ENCODE data around the gene NEUROG3.

Gene NEUROG3, protein sequence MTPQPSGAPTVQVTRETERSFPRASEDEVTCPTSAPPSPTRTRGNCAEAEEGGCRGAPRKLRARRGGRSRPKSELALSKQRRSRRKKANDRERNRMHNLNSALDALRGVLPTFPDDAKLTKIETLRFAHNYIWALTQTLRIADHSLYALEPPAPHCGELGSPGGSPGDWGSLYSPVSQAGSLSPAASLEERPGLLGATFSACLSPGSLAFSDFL

DNA sequence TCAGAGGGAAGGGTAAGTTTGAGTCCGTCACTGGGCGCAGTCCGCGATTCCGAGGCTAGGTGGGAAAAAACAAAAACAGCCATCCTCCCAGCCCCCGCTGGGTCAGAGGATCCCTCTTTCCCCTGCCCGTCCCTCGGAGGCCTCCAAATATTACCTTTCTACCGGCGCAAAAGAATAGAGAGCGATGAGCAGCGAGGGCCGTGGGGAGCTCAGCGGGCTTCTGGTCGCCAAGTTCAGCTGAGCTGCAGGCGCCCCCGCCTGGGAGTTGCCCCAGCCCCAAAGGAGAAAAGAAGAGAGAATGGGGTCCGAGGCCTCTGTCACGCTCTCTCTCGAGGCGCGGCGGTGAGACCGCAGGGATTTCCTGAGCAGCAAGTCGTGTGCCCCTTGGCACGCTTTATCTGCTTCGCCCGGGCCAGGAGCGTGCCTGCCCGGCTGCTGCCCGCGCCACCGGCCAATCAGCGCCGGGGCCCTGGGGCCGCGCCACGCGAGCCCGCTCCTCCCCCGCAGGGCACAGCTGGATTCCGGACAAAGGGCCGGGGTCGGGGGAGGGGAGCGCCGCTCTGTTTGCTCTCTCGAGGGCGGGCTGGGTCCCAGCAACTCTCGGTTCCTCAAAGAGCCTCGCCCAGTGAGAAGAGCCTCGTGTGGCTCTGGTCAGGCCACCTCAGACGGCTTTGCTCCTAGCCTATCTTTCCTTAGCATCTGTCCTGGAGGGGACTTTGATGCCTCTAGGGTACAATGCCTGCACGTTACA is at the start of gene NEUROG3:
Gene NEUROG3, minus strand, starts transcription at position 367 of the 751 bp plus-strand sequence. CDS start 379 bp downstream, outside the sequence.
- no peak for DNase-seq

DNA sequence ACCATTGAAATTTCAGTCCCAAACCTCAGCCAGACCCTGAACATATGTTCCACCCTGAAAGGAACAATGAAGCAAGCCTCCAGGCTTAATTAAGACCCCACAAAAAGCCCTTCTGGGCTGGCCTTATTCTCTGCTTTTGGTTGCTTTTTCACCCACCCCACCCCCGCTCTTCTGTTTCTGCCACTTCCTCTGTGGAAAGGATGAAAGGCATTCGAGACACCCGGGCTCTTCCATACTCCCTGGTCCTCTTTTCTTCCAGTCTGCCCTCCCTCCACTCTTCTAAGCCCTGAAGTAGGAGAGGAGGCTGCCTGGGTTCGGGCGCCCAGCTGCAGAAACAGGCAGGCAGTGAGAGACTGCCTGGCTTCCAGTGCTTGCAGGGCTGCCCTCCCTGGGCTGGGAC is 47.4 kb upstream of the NEUROG3 start:
- DNase-seq: no peak

DNA sequence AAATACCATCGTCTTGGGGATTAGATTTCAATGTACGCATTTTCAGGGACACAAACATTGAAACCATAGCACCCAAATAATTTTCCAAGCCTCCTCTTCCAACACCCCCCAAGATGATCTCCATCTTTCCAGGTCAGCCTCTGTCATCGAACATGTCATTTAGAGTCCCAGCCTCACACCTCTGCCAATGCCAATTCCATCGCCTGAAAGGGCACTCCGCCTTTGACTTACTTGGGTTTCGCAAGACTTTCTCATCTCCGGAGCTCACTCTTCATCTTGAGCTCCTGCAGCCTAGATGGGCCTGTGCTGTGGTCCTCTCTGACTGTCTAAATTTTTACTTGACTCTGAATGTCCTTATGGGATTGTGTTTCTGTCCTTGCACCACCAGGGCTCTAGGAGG is 46.4 kb upstream of the NEUROG3 start:
- no peak for DNase-seq

DNA sequence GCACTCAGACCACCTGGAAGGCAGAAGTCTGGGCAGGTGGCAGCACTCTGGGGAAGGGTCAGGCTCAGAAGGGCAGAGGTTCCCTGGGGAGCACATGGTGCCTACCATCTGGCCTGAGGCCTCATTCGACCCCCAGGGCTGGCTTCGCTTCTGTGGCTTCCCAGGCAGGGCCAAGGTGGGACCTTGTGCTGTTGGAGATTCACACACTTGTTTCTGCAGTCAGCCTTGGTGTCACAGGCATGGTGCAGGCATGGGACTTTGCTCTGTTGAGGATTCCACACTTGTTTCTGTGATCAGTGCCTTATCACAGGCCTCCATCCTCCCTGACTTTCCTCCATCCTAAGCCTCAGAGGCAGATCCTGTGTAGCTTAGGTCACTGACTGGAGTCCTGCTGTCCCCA is 45.5 kb upstream of the NEUROG3 start:
- DNase-seq: no peak

DNA sequence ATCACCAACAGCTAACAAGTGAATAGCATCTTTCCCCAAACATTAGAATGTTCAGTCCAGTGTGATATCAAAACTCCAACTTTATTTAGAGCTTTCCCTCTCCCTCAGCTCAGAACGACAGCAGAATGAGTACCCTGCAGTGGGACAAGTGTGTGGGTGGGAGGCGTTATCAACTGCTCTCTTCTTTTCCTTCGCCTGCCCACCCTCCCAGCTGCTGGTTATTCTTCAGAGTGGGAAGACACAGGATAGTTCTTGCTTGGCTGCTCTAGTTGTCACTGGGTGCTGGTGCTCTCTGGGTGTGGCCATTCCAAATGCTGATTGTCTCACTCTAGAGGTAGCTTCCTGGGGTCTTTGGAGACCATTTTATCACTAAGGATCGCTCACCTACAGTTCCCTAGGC is 43.1 kb upstream of the NEUROG3 start:
- no peak for DNase-seq

DNA sequence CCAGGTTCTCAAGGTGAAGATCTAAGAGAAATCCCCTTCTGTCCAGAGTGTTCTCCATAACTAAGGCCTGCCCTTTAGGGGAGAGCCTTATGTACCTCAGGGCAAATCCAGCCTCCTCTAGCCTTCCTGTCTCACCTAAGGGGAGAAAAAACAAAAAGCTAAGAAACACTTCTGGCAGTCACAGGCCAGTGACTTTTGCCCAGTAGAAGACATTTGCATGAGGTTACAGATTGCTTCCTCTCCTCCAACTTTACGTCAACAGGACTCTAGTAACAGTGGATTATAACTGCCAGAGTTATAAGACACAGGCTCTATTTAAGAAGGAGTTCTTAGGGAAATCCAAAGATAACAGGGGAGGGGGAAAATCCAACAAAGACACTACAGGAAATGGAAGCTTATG is 40.9 kb upstream of the NEUROG3 start:
- DNase-seq: no peak

DNA sequence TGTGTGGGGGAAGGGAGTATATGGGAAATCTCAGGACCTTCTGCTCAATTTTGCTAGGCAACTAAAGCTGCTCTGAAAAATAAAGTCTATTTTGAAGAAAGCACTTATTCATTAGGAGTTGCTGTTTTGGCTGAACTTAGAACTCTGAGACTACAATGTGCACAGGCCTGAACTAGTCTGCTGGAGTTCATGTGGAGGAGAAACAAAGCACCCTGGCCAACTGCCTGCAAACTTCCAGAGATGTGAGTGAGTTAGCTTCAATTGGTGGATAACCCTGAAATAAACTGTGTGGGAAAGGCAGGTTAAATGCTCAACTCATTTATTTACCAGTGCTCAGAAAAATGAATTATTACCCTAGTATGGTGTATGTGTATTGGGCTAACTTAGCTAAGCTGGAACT is 39.5 kb upstream of the NEUROG3 start:
- DNase-seq: no peak

DNA sequence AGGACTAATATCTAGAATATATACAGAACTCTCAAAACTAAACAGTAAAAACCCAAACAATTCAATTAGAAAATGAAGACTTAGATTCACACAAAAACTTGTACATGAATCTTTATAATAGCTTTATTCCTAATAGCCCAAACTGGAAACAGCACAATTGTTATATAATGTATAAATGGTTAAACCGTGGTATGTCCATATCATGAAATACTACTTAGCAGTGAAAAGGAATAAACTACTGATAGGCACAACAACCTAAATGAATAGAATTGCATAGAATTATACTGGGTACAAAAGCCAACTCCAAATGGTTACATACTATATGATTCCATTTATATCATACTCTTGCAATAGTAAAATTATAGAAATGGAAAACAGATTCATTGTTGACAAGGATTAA is 35.9 kb upstream of the NEUROG3 start:
- no peak for DNase-seq

DNA sequence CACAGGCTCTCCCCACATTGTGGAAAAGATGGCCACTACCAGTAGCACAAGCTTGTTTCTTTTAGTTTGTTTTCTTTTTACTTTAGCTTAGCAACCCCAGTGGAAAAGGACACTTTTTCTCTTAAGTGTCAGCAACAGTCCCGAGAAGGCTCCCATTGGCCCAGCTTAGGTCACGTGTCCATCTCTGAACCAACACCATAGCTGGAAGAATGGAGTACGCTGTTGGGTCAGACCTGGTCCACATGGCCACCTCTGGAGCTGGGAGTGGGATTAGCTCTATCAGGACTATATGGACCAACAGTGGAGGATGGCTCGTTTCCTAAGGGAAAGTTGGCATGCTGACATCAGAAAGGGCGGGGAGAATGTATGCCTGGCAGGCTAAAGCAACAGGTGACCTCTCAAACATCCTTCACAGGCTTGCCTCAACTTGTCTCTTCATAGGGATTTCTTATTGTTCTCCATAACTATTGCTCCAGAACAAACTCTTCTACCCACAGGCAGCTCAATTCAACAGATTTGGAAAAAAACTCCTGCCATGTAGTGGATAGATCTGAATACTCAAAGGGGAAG is 27.6 kb upstream of the NEUROG3 start:
- DNase-seq: no peak

DNA sequence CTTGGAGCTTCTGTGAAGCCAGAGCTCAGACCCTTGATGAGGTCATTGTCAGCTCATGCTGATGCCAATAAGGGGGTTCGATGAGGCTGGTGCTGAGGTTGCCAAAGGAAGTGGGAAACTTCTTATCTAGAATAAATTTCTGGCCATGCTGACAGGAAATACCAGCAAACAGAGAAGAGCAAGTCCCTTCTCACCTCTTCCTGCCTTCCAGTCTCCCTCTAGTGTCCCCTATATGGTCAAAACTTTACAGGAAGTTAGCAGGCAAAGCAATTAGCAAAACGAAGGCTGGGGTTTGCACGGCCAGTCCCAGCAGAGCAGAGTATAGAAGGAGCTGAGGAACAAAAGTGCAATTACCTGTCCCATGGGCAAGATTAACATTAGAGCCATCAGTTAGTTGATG is 15.1 kb upstream of the NEUROG3 start:
- no peak for DNase-seq

DNA sequence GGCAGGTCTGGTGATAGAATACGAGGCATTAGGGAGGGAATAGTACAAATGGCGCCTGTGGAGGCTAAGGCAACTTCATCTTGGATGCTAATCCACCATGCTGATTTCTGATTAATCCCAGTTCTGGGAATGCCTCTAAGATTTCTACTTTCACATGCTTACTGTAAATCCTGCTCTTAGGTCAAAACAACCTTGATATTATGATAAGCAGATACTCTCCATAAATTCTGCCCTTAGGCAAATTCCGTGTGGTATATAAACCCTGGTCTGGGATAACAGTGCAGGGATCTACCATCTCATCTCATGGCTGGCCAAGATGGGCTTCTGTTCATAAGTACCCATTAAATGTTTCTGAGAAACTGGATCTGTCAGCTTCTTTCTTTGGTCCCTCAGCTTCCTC is 11.4 kb upstream of the NEUROG3 start:
- DNase-seq: no peak

DNA sequence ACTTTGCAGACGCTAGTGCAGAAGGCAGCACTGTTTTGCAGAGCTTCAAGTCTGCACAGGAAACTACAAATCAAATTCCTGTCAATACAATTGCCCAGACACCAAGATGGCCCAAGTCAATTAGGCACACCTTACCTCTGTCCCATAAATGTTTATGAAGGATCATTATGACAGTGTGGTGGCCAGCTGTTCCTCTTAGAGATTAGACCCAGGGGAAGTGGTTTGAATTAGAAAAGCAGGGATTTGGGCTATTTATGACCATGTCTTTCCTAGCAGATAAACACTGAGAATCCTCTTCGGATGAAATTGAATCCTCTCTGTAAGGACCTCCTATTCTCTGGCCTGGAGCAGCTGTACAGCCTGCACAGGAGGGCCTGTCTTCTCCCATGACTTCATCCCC is 9.9 kb upstream of the NEUROG3 start:
- DNase-seq: no peak

DNA sequence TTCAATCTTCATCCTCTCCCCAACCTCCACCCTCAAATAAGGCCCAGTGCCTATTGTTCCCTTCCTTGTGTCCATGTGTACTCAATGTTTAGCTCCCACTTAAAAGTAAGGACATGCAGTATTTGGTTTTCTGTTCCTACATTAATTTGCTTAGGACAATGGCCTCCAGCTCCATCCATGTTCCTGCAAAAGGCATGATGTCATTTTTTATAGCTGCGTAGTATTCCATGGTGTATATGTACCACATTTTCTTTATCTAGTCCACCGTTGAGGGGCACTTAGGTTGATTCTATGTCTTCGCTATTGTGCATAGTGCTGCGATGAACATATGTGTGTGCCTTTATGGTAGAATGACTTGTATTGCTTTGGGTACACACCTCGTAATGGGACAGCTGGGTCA is 7.2 kb upstream of the NEUROG3 start:
- DNase-seq: no peak

DNA sequence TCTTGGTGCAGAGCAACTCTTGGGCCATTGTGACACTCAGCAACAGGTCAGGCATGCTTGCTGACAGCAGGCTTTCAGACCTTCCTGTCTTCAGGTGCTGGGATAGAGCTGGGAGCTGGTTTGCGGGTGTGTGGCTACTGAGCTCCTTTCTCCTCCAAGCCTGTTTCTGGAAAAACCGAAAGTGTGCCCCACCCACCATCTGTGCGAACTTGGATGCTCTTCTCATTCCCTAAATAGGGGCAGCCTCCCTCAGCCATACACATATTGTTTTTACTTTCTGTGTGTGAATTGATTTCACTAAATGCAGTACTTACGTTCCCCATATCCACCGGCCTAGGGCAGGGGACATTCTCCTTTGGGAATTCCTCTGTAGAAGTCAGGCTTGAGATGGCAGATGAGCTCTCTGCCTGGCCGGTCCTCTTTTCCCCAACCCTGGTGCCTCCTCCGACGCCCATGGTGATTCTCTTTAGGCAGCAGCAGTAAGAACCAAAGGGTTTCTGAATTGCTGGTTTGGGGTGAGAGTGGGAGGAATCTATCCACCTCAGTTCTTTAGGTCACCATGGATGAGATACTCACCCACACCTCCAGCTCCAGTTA is 6.3 kb upstream of the NEUROG3 start:
- no peak for DNase-seq

DNA sequence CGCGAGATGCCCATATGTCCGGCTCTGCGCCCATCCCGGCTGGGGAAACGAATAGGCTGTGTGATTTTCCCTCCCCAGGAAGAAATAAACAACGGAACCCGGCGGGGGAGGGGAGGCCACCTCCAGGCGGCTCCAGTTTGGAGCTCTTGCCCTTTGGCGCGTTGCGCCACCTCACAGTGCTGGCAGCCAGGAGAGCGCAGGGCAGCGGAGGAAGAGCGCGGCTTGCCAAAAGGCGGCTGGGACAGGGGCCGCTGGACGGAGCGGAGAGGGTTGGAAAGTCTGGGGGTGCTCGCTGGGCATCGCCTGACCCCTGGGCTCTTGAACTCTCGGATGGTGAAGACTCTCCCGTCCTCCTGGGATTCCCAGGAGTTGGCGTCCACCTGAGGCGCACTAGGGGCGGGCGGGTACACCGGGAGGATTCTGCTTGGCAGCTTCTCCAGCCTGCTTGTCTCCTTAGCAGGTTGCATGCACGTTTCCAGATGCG is 5.3 kb upstream of the NEUROG3 start:
- DNase-seq: no peak

DNA sequence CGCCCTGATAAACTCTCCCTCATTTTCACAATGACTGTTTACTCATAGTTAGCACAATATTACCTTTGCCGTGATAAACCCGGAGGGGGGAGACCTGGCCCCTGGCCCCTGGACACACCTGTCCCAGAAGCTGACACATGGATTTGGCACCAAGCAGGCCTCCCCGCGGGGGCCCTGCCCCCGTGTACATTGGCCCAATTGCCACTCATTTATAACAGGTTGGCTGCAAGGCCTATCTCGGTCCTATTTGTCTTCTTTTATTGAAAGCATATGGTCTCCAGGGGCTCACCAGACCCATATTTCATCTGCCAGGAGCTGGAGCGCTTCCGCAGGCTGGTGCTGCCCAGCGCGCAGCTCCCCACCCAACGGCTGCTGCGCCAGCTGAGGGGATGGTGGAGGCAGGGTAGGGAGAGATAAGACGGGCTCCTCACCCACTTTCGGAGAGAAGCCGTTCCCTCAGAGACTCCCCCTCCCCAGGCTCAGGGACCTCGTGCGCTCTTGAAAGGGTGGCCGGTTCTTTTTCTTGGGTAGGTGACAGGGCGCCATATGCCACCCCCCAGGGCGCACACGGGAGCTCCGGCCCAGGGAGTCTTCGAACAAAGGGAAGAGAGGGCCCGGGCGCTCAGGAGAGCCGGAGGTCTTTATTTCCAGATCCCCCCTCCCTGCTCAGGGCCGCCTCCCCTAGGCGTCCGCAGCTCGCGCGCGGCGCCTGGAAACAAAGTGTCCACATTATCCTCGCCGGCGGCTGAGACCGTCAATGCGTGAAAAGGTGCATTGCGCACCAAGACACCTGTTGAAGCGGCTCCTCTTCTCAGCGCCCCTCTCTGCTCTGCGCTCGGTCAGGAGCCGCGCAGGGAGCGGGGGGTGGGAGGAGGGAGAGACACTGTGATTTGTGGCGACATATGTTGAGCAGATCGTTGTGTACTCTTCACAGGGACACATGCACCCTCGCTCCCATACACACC is 4.3 kb upstream of the NEUROG3 start:
- no peak for DNase-seq

DNA sequence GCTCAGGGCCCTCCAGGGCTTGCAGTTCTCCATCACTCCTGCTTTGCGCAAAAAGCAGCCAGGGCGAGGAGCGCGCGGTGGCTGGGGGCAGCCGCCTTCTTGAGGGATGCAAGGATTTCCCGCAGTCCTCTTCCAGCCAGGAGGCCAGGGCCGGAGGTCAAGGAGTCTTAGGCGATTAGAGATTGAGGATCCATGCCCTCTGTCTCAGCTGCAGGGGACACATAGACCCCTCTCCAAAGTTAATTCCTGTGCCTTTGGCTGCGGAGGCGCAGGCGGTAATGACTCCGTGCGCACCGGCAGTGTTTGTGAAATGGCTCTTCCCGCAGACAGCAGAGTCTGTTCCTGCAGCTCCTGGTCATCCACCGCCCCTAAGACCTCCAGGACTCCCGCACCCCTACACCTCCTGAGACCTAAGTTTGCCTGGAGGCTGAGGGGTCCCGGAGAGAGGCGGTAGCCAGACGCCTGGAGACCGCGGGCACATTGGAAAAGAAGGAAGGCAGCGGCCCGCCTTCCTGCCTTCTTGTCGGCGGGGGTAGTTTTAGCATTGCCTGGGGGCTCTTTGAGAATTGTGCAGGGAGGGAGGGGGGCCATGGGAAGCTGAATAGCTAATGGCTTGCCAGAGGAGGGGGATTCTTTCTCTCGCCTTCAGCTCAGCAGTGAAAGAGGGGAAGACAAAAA is 3.3 kb upstream of the NEUROG3 start:
- no peak for DNase-seq

DNA sequence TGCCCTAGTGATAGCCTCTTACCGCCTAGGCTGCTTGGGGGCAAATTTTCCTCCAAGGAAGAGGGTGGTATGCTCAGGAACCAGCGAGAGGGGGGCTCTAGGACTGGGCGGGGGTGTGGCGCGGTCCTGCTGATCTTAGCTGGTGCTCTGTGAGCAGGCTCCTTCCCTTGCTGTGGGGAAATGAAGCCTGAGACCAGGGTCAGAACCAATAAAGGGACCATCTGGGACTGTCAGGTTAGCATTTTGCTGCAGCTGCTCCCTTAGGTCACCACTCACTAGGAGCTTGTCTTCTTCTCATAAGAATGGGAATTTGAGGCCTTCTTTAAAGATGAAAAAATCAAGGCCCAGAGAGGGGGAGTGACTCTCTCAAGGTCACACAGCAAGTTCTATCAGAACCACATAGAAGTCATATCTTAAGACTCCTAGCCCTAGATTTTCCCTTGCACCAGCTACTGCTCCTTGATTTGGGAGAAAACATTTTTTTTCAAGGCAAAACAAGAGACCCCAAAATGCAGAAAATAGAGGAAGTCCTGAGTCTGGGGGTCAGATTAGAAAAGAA is 2.0 kb upstream of the NEUROG3 start:
- no peak for DNase-seq

DNA sequence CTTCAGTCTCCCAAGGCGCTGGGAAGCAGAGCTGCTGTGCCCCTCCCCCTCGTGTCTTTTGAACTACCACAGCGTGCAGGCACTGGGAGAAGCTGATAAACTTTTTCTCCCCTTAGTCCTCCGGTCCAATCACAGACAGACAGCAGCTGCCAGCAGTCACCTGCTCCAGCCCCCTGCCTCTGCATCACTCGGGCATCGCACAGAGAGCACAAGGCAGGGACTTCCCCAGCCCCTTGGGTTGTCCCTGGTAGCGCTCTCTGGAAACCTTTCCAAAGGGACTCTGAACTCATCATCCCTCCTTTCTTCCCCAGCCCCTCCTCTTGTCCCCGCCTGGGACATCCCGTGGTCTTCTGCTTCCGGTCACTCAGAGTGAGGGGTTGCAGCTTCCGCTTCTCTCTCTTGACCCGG is 1.4 kb upstream of the NEUROG3 start:
- no peak for DNase-seq

DNA sequence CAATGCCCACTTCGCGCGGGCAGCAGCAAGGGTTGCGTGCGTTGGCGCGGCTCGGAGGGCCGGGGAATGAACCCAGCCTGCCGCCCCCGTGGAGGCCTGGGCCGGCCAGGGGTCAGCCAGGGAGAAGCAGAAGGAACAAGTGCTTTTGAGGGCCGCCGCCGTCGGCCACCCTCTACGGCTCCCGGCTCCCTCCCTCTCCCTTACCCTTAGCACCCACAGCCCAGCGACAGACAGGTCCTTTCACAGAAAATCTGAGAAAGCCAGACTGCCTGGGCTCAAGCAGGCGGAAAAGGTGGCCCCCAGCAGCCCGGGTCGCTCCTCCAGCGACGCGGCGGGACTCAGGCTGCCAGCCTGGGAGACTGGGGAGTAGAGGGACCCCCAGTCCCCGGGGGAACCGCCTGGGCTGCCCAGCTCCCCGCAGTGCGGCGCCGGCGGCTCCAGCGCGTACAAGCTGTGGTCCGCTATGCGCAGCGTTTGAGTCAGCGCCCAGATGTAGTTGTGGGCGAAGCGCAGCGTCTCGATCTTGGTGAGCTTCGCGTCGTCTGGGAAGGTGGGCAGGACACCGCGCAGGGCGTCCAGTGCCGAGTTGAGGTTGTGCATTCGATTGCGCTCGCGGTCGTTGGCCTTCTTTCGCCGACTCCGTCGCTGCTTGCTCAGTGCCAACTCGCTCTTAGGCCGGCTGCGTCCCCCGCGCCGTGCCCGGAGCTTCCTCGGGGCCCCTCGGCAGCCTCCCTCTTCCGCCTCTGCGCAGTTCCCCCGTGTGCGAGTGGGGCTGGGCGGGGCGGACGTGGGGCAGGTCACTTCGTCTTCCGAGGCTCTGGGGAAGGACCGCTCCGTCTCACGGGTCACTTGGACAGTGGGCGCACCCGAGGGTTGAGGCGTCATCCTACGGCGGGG is 815 bp downstream of the NEUROG3 start:
- DNase-seq: no peak
